Measurements from ENCODE around the gene PHACTR1.

Gene PHACTR1

DNA sequence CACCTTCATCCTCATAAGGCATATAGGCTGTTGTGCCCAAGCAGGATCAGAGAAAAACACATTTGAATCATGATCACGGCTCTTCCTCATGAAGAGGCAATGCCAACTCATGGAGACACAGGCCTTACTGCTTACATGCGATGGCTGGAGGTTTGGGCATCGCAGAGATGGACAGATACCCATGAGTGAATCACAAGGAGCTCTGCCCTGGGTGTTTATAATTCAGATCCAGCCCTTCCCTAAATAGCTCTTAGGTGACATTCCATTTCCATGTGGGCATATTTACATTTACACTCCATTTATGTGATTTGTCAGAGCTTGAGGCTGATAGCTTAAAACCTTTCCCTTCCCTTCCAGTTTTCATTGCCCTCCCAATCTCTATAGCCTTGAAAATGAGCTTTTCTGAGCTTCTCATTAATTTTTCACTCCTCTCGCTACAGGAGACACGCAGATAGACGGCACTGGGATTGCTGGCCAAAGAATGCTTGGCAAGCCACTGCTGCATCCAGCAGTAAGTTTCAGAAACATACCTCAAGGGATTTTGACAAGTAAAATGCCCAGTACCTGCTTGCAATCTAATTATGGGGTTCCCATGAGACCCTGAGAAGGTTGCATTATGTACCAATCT, 362.6 kb downstream of the PHACTR1 start:
- no peak for DNase-seq

DNA sequence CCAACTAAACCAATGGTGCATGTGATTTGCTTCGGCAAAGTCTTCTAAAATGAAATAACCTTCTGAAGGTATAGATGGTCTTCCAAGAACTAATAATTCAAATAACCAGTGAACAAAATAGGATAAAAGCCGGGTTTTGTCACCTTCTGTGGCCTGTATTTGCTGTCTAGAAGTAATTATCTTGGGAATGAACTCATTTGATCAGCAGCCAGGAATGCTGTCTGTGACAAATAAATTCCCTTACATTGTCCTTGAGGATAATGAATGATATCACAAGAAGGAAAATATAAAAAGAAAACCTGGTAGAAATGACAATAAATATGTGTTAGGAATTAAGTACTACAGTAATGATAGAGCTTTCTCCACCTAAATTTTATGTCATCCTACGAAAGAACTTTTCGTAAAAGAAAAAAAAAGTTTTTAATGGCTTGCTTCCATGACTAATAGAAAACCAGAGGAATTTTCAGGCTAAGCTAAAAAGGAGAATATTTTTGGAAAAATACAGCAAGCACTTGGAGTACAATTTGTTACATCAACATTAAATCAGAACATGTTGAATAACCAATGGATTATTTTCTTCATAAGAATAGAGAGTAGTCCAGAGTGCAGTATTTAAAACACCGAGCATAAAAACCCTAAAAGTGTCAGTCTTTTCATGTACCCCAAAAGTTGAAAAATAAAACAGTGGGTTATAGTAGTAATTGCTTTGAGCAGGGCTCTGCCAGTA, 364.1 kb downstream of the PHACTR1 start:
- DNase-seq = no peak

- no peak for DNase-seq
Observed at GRCh38 chr6:13081189-13081563, 364.6 kb downstream of the PHACTR1 start.

GRCh38 chr6:13089296-13089994, 372.9 kb downstream of the PHACTR1 start:
- no peak for DNase-seq

DNA sequence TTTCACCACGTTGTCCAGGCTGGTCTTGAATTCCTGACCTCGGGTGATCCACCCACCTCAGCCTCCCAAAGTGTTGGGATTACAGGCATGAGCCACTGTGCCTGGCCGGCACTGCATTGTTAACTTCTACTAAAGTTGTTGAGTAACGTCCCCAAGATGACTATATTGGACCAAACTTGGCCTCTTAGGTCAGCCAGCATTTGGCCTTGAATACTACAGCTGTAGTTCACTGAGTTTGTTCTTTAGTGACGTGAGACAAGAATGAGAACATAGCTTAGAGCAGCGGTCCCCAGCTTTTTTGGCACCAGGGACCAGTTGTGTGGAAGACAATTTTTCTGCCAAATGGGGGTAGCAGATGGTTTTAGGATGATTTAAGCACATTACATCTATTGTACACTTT, 374.6 kb downstream of the PHACTR1 start:
- DNase-seq = no peak

DNA sequence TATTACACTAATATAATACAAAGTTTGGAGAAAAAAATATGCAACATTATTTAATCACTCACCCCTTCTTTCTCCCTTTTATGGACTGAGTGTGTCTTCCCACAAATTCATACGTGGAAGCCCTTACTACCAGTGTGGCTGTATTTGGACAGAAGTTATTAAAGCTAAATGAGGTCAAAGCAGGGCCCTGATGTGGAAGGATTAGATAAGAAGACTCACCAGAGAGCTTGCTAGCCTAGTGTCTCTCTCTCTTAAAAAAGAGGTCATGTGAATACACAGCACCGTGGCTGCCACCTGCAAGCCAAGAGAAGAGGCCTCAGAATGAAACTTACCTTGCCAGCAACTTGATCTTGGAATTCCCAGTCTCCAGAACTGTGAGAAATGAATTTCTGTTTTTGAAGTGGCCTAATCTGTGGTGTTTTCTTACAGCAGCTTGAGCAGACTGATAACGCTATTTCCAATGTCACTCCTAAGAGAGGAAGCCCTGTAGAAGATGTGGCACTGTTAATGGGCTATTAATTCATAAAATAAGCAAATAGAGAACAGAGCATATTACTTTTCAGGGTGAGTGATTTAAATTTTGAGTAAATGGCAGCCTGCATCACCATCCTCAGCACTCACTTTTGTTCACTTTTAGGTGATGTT, 378.3 kb downstream of the PHACTR1 start:
- DNase-seq = no peak

- no peak for DNase-seq
Observed at GRCh38 chr6:13096084-13096483, 379.5 kb downstream of the PHACTR1 start.

DNA sequence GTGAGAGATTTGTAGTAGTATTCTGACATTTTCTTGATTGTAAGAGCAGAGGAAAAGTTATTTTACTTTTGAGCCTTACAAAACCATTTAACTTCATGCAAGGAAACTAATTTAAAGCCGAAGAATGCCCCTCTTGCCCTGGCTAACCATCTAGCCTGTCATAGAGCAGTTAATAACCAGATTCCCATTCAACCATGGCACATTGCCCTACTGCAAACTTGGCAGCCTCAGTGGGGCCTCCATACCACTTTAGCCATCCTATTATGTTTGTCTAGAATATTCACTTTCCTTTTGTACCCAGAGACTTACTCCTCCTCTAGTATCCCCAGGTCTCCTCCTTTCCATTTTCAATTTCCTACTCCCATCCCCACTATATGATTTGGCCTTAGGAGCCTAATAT, 380.9 kb downstream of the PHACTR1 start:
- DNase-seq = no peak

- no peak for DNase-seq
Observed at GRCh38 chr6:13098006-13098405, 381.4 kb downstream of the PHACTR1 start.

GRCh38 chr6:13098793-13099570, 382.4 kb downstream of the PHACTR1 start:
- no peak for DNase-seq

DNA sequence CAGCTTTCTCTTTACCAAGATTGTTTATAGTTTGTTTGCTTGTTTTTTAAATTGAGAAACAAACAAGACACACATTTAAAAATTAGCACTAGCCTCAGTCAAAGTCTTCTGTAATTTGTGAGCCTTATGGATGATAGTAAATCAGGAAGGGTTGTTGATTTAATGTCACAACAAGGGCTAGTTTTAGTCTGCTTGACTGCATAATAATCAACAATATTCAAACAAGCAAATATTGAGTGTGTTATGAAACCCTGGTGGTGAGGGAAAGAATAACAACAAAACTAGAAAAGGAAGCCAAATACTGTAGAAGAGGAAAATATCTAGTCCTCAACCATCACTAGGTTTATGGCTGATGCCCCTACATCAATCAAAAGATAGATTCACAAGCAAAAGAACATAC, 383.2 kb downstream of the PHACTR1 start:
- no peak for DNase-seq

GRCh38 chr6:13101409-13101808, 384.8 kb downstream of the PHACTR1 start:
- DNase-seq = no peak

- DNase-seq = no peak
Observed at GRCh38 chr6:13101985-13102384, 385.4 kb downstream of the PHACTR1 start.

- DNase-seq = no peak
Observed at GRCh38 chr6:13103169-13103568, 386.6 kb downstream of the PHACTR1 start.

DNA sequence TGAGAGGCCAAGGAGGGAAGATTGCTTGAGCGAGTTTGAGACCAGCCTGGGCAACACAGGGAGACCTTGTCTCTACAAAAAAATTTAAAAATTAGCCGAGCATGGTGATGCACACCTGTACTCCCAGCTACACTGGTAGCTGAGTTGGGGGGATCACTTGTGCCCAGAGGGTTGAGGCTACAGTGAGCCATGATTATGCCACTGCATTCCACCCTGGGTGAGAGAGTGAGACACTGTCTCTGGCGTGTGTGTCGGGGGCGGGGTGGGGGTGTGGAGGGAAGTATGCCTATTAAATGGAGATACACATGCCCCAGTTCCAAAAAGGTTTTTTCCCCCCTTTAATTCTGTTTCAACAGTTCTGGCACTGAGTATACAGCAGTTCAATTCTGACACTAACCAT, 388.6 kb downstream of the PHACTR1 start:
- no peak for DNase-seq

DNA sequence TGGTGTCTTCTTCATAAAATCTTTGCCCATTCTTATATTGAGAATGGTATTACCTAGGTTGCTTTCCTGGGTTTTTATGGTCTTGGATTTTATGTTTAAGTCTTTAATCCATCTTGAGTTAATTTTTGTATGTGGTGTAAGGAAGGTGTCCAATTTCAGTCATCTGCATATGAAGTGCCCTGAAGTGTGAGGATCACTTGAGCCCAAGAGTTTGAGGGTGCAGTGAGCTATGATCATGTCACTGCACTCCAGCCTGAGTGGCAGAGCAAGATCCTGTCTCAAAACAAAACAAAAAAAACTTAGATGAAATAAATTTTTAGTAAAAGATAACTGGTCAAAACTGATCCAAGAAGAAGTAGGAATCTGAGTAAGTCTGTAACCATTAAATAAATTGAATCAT, 396.4 kb downstream of the PHACTR1 start:
- no peak for DNase-seq

- DNase-seq = no peak
Observed at GRCh38 chr6:13113376-13113775, 396.8 kb downstream of the PHACTR1 start.

DNA sequence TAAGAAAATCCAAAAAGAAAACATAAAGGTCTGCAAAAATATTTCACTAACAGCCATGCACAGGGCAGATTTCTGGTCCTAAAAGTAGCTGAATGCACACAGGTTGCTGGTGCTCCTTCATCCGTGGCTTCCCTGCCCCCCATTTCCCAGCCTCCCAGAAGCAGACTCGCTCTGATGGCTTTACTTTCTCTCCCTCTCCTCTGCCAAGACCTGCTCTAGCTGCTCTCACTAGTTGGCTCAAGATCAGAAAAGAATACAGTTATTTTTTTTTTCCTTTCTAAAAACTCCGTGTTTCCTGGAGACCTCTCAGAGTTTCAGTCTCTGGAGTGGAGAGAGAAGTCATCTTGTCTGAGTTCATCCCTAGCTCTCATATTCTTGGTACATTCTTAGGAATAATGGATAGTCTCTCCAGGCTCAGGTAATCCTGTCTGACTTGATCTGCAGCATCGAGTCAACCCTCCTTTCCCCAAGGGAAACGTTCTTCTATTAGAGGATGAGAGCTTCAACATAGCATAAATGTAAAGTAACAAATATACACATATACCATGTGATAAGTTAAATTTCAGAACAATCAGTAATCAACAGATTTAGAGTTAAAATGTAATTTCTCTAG, 397.5 kb downstream of the PHACTR1 start:
- no peak for DNase-seq

DNA sequence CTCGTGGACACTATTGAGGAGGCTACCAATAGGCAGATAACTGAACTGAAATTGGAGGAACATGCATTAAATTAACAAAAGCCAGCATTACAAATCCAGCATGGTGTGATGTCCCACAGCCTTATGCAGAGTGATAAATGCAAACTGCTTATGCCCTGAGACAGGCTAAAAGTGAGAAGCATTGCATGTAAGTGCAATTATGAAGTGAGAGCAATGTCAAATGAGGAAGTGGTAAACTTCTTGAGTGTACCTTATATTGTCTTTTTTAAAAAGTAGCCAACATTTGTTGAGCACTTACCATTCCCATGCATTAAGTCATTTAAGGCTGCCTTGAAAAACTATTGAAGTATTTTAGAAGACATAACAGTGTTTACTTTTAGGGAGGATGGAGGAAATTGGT, 399.6 kb downstream of the PHACTR1 start:
- no peak for DNase-seq

DNA sequence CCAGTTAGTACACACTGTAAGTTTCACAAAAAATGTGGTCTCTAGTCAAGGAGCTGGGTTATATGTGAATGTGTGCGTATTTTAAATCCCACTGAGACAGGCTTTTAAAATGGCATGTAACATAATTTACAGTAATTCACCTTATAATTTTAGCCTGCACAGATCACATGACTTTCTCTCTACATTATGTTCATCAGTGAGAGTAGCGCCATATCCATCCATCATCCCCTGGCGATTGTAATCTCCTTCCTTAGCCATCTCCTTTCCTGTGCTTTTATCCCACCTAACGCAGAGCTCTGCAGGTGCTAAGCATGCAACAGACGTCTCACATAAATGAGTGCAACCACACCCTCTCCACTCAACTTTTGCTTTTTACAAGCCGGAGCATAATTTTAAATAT, 401.0 kb downstream of the PHACTR1 start:
- DNase-seq = no peak

DNA sequence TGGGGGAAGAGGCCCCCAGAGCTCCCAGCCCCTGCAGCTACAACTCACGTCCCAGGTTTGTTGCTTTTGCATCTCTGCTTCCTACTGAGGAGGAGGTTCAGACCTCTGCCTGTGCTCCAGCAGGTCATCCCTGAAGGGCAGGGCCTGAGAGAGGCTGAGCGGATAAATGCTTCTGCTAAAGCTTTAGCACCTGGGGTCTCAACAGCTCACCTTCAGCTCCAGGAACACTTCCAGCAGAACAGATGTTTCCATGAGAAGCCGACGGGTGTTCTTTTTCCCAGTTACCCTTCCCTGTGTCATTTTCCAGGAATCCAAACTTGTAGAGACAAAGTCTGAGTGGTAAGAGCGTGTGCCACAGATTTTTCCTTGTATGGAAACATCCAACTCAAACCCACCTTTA, 403.0 kb downstream of the PHACTR1 start:
- no peak for DNase-seq
